Heart right ventricle (tissue), 16 donors: ENCODE measurements around the gene TMEM115. TPM values are rescaled to one million over a fixed set of nuclear protein-coding genes. Genes with fewer than 3 reads are reported as not detected.

Source experiments
- ATAC-seq, 8 donors: fragments of 200-7000 bp; cut with Tn5 transposase; one replicate each; pipeline ENCODE4 v1.9.1; 2020; ENCODE audit warnings: mild to moderate bottlenecking in 8 of 8, moderate library complexity in 8 of 8, moderate number of reproducible peaks in 1 of 8
- DNase-seq, 2 donors: peaks; one replicate each; pipeline ENCODE4 v3.0.0-alpha.2; 2020
- H3K27ac ChIP-seq, 10 donors: fragments of 200-600 bp; sonication (generic) in 2 of 10; one replicate each; pipeline versions ENCODE4 v1.5.0 to v1.8.0; 2020 to 2022; ENCODE audit warnings: mild to moderate bottlenecking in 3 of 10
- H3K27me3 ChIP-seq, 7 donors: fragments of 200-600 bp; one replicate each; pipeline ENCODE4 v1.8.0; 2021 to 2022; ENCODE audit warnings: mild to moderate bottlenecking in 2 of 7
- H3K36me3 ChIP-seq, 9 donors: fragments of 200-600 bp; sonication (generic) in 1 of 9; one replicate each; pipeline versions ENCODE4 v1.5.0 to v1.8.0; 2020 to 2022; ENCODE audit warnings: mild to moderate bottlenecking in 2 of 9
- H3K4me1 ChIP-seq, 9 donors: fragments of 200-600 bp; sonication (generic) in 1 of 9; one replicate each; pipeline versions ENCODE4 v1.5.0 to v1.8.0; 2020 to 2022; ENCODE audit warnings: mild to moderate bottlenecking in 4 of 9
- H3K4me3 ChIP-seq, 10 donors: fragments of 200-600 bp; sonication (generic) in 2 of 10; one replicate each; pipeline versions ENCODE4 v1.5.0 to v1.8.0; 2020 to 2022; ENCODE audit warnings: mild to moderate bottlenecking in 7 of 10, moderate library complexity in 2 of 10
- H3K9me3 ChIP-seq, 11 donors: fragments of 200-600 bp in 10 of 11; sonication (generic) in 2 of 11; one replicate each; pipeline versions ENCODE4 v1.5.0 to v1.8.0; 2013 to 2022; ENCODE audit warnings: mild to moderate bottlenecking in 2 of 11, control low read depth in 1 of 11, moderate library complexity in 1 of 11
- CTCF ChIP-seq, 9 donors: fragments of 200-600 bp; sonication (generic) in 2 of 9; IDR thresholded peaks; one replicate each; pipeline versions ENCODE4 v1.5.0 to v1.8.0; 2021 to 2022; ENCODE audit warnings: antibody characterized with exemption in 9 of 9, mild to moderate bottlenecking in 5 of 9, moderate library complexity in 1 of 9
- WGBS, 2 donors: extraction: QIAGEN DNeasy Blood & Tissue Kit; methylation state at CpG; one replicate each; pipeline ENCODE4 v1.1.7; 2013; ENCODE audit warnings: inconsistent platforms in 1 of 2; 5-methylcytosine and 5-hydroxymethylcytosine counted together
- intact Hi-C, 10 donors: fragments of 100-400 bp; cut with DNase I; formaldehyde crosslinking; loops; one replicate each; pipeline versions ENCODE4 v1.11.1 to v1.14.2; 2022
- polyA plus RNA-seq, 2 donors: library from polyadenylated mRNA; stranded (reverse); fragments of 200-250 nt; gene quantifications; one replicate each; pipeline ENCODE4 v1.2.3, GENCODE V29; 2013
- total RNA-seq, 10 donors: library from RNA; stranded (reverse); fragmentation: NEBNext Ultra II Directional in 3 of 10; extraction: Animal tissue kit (Norgen Biotek cat#: 25700) in 3 of 10; gene quantifications; one replicate each; pipeline versions ENCODE4 v1.2.1 to v1.2.4, GENCODE V29; 2021 to 2023
- donor health status: Arrhythmogenic right ventricular cardiomyopathy.
- donor health status: ischemic (EF 13 %, LVEDD 7.1; RV severe dilation, severe dysfunction).
- donor health status: healthy with polysubstance abuse.
- donor health status: DM: no; HTN: yes; CAD: no.
- donor health status: DM: no; HTN: no; CAD: no.
- donor health status: ischemic (EF 25% LVEDD 6.9; RV normal size, moderate dysfunction).
- donor health status: ischemic (EF 25% LVEDD 5.7; RV mildly dilated, moderate dysfunction).
- donor health status: healthy.
- donor health status: DM: yes; HTN: yes; CAD: no.
- donor health status: Ischemic cardiomyopathy.
- donor health status: ischemic (EF 35%, LVEDD 5.7; RV mildly dilated, moderate dysfunction).
- donor health status: nonischemic (EF 11% LVEDD 7.7; RV severe dilation, severe dysfunction).
- donor health status: DM: yes; HTN: yes; CAD: no.
- donor health status: PGD.
- donor health status: ischemic (EF 29% LVEDD 5.4; RV normal size, mild dysfunction).
- donor health status: nonischemic (EF 23%, LVEDD 6.1; RV moderate dilation, normal function).

The TMEM115 gene
- total and polyA plus RNA-seq, 12 donors, result 18.1 to 47.6 (median 24.2) TPM

GRCh38 chr3:50393061-50393460 lies 33.7 kb upstream of the TMEM115 start:
- TF ChIP-seq CTCF (IDR thresholded peaks at IDR 0.05), result no peak
- peak overlapping the region in 1 of 10 donors; percentile 37 for H3K27ac ChIP-seq
- WGBS, 2 donors, result 89 to 97% methylated on average over 5 of the region's 5 CpGs
- no peaks in the 10 kb centered on the region for H3K9me3 ChIP-seq
- H3K27me3 ChIP-seq, result no peaks in the 10 kb centered on the region
- intact Hi-C loops, result no loop called here
- ATAC-seq (no peak), DNase-seq (no peak)
- no peaks in the 10 kb centered on the region for H3K36me3 ChIP-seq
- peaks cover 9 to 33% (median 26%) of the 10 kb centered on the region in 9 donors for H3K4me1 ChIP-seq
- no peak overlapping the region for H3K4me3 ChIP-seq

GRCh38 chr3:50392101-50392715 lies 32.9 kb upstream of the TMEM115 start:
- peak overlapping the region in 5 of 10 donors; percentile 37 to 63 (median 41) for H3K27ac ChIP-seq
- no peak for TF ChIP-seq CTCF (IDR thresholded peaks at IDR 0.05)
- peak; percentile 44 to 52 for DNase-seq
- peaks cover 9 to 33% (median 26%) of the 10 kb centered on the region in 9 donors for H3K4me1 ChIP-seq
- no peak overlapping the region for H3K4me3 ChIP-seq
- ATAC-seq, result peak; percentile 62 to 86 (median 74)
- 68 to 71% methylated on average over 5 of the region's 5 CpGs for WGBS, 2 donors
- no peaks in the 10 kb centered on the region for H3K27me3 ChIP-seq
- no peaks in the 10 kb centered on the region for H3K36me3 ChIP-seq
- no peaks in the 10 kb centered on the region for H3K9me3 ChIP-seq
- intact Hi-C loops, result no loop called here

GRCh38 chr3:50390508-50391224 lies 31.3 kb upstream of the TMEM115 start:
- peak; percentile 69 to 90 (median 80) for ATAC-seq
- Histone ChIP-seq H3K27ac (peak overlapping the region in 6 of 10 donors; percentile 47 to 73 (median 56)), H3K4me3 (no peak overlapping the region), H3K4me1 (peaks cover 9 to 33% (median 26%) of the 10 kb centered on the region in 9 donors), H3K27me3 (no peaks in the 10 kb centered on the region), H3K9me3 (no peaks in the 10 kb centered on the region), H3K36me3 (no peaks in the 10 kb centered on the region)
- peak; percentile 68 to 79 for DNase-seq
- WGBS, 2 donors, result 46 to 54% methylated on average over 12 of the region's 12 CpGs
- intact Hi-C loops, result loop anchor here in 1 of 10 donors (1.0 kb wide), 1 partner anchor 31 kb away; the partner anchor contains the start of gene TMEM115
- no peak for TF ChIP-seq CTCF (IDR thresholded peaks at IDR 0.05)

GRCh38 chr3:50389414-50389767 lies 30.1 kb upstream of the TMEM115 start:
- Histone ChIP-seq H3K4me3 (no peak overlapping the region), H3K4me1 (peaks cover 9 to 33% (median 26%) of the 10 kb centered on the region in 9 donors), H3K9me3 (no peaks in the 10 kb centered on the region), H3K36me3 (no peaks in the 10 kb centered on the region), H3K27ac (no peak overlapping the region), H3K27me3 (no peaks in the 10 kb centered on the region)
- no peak for DNase-seq
- WGBS, 2 donors, result 93 to 96% methylated on average over 6 of the region's 6 CpGs
- no peak for TF ChIP-seq CTCF (IDR thresholded peaks at IDR 0.05)
- no peak for ATAC-seq
- intact Hi-C loops, result no loop called here
